ENCODE data around the gene RHOBTB3.

The RHOBTB3 gene

GRCh38 chr5:95770830-95771708, 39.9 kb downstream of the RHOBTB3 start:
- DNase-seq, result no peak

DNA sequence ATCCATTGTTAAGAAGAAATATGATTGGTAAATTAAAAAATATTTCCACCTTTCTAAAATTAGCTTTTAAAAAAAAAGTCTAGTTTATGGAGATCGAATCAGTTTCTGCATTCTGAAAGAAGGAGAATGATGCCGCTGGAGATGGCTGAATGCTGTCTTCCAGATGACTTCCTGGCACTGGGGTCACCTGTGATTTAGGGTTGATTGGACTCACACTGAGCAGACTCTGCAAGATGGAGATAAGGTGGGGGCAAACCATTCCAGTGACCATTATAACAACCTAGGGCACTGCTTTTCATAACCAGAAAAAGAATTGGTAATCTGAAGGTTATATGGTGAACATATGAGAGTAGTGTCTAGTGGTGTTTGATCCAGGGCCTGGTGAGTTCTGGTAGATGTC, 40.8 kb downstream of the RHOBTB3 start:
- DNase-seq, result no peak

DNA sequence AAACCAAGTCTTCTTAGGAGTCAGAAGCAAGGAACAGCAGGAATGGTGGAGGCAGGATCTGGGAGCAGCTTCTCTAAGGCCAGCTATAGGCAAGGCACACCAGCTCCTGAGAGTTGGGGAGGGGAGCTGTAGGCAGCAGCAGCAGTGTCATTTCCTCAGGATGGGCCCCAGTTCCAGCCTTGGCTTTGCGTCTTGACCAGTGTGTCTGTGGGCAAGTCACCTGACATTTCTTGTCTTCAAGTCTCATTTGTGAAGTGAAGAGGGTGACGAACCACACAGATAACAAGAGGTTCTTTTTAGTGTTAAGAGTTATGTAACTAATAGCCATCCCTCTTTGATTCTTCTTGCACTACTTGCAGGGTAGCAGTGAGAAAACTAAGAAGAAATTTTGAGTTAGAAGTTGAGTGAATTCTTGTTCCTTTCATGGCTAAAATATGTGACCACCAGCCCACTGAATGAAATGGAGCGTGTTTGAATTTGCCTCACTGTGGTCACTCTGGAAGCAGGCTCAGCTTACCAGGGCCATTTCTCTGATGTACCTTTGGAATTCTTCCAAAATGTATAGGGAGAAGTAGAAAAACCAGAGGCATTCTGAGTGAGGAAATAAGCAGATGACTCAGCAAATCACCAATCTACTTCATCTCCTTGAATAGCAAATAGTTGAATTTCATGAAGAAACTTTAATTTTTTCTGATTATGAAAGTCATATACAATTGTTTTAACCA, 42.4 kb downstream of the RHOBTB3 start:
- peak; percentile 38 for DNase-seq

DNA sequence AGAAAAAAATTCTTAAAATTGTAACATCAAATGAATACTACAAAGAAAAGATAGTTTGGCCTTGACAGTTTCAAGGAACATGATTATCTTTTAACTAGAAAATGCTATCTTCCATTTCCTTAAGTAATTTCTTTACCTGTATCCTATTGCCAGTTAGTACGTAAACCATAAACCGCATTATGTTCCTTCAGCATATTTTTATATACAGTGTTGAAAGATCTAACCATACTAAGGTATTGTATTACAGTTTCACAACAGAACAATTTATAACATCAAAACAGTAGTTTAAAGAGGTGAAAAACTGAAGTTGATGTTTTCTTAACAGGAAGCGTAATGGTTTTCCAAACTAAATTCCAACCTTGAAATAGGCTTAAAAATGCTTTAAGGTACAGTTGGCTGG, 46.3 kb downstream of the RHOBTB3 start:
- DNase-seq, result no peak

DNA sequence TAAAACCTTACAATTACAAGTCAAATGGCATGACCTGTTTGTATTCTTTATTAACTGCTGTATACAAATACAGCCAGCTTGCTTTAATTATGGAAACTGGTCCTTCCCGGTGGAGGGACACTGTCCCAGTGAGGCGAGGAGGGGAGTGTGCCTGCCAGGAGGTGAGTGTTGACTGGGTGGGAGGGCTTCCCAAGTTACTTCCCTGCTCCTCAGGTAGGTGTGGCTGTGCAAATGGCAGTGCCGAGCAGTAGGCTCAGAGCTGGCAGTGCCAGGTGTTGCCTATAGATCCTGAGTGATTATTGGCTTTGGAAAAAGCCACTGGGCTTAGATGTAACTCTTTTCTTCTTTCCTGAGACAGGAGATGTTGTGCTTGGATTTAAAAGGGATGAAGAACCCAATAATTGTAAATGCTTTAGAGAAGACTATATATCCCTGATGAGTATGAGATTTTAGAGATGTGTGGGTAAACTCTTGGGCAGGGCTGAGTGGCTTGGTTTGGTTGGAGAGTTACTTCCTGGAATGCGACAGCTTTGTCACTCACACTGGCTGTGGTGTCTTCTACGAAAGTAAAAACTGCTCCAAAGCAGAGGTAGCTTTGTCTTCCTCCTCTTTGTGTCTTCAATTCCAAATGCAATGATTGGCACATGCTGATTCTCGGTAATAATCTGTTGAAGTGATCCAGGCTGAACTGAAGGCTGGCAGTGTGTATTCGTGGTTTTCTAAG, 47.7 kb downstream of the RHOBTB3 start:
- DNase-seq, result no peak

GRCh38 chr5:95779611-95780010, 48.5 kb downstream of the RHOBTB3 start:
- peak; percentile 10 for DNase-seq

- no peak for DNase-seq
Measured at GRCh38 chr5:95780597-95780996, 49.5 kb downstream of the RHOBTB3 start.

GRCh38 chr5:95781101-95781583, 50.0 kb downstream of the RHOBTB3 start:
- DNase-seq, result peak; percentile 63

DNA sequence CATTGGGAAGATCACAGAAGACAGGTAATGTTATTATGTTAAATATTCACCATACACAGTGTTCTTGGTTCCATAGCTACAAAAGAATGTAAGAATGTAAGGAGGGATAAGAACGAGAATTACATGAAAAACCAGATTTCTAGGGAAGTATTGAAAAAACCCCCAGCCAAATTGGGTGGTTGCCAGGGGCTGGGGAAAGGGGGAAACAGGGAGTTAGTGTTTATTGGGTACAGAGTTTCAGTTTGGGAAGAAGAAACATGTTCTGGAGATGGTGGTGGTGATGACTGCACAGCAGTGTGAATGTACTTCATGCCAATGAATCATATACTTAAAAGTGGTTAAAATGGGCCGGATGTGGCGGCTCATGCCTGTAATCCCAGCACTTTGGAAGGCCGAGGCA, 51.0 kb downstream of the RHOBTB3 start:
- no peak for DNase-seq

- no peak for DNase-seq
Measured at GRCh38 chr5:95783661-95784060, 52.5 kb downstream of the RHOBTB3 start.

GRCh38 chr5:95784514-95785302, 53.6 kb downstream of the RHOBTB3 start:
- DNase-seq, result no peak

DNA sequence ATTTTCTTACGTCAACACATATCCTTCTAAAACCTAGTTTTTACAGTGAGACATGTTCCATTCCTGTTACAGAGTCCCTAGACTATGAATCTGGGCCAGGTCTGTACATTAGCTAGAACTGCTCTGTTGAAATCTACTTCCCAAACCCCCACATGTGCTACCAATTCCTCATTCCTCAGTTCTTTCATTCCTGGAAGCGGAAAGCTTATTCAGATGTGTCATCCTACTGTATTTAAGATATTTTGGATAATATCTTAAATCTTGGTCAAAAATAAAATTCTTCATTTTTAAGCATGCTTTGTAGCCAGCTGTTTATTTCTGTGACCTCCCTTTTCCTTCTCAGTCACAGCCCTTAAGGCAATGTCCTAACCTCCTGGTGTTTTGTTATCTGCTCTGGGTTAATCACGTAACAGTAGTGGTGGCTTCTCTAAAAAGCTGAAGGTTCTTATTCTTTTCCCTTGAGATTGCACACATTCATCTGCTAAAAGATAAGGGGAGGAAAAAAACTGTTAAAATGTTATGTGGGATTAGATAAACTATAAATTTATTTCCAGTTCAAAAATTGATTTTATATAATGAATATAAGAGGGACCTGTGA, 55.8 kb downstream of the RHOBTB3 start:
- no peak for DNase-seq

- DNase-seq, result no peak
Measured at GRCh38 chr5:95788493-95788892, 57.4 kb downstream of the RHOBTB3 start.

- no peak for DNase-seq
Measured at GRCh38 chr5:95791751-95792150, 60.6 kb downstream of the RHOBTB3 start.

DNA sequence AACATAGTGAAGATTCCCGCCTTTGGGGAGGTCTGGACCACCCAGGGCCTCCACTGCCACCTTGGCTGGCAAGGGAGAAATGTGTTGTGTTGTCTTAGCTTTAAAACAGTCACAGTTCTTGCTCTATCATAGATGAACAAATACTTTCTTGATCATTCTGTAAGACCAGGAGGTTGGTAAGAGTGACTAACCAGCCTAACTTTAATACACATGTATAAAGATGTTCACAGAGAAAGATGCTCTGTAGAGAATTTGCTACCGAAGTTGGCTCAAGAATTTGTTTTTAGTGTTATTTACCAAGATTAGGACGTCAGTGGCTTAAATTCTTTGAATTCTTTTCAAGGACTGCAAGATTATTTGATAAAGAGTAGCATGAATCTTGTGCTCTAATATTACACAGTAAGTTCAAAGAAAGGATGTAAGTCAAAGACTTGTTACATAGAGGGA, 63.0 kb downstream of the RHOBTB3 start:
- DNase-seq, result peak; percentile 37

DNA sequence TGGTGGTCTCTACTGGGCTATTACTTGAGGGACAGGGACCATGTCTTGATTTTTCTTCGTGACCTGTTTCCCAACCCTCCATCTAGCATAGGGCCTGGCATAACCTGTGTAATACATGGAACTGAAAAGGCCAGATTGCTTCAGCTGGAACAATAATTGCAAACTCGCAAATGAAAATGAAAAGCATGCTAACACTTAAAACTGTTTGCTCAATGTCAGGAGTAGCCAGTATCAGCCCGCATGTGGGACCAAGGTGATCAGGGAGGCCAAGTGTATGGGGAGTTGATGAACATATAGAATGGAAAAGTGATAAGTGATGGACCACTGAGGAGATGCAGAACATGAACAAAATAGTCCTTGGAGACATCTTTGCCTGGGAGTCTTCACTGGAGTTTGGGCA, 66.2 kb downstream of the RHOBTB3 start:
- DNase-seq, result no peak

DNA sequence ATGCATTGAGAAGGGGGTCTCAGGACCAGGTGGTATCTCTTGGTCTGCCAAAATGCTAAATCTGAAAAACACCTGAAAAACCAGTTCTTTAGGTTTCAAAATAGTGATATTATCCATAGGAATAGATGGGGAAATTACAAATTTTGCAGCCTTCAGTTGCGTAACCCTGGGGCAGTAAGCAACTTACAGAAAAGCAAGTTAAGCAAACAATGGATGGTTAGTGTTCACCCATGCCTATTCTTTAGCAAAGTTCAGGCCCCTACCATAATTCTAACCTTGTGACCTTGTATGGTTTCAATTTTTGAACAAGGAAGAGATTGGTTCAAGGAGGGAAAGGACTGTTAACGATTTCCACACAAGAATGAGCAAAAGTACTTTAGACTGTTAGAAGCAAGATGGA, 66.9 kb downstream of the RHOBTB3 start:
- DNase-seq, result no peak

DNA sequence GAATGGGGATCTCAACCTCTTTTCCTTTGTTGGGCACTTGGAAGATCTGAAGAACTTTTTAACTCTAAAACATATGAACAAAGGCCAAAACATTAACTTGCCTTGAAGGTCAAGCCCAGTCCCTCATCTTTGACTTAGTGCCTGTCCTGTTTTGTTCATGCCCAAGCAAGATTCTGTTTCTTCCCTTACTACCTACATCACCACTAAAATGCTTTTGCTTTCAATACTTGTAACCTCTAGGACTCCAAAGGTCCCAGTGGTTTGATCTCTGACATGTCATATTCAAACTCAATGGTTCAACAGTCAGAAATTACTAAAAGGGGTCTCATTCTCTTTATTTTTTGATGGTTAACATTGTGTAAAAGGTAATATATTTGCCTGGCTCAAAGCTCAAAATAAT, 67.4 kb downstream of the RHOBTB3 start:
- DNase-seq, result no peak

DNA sequence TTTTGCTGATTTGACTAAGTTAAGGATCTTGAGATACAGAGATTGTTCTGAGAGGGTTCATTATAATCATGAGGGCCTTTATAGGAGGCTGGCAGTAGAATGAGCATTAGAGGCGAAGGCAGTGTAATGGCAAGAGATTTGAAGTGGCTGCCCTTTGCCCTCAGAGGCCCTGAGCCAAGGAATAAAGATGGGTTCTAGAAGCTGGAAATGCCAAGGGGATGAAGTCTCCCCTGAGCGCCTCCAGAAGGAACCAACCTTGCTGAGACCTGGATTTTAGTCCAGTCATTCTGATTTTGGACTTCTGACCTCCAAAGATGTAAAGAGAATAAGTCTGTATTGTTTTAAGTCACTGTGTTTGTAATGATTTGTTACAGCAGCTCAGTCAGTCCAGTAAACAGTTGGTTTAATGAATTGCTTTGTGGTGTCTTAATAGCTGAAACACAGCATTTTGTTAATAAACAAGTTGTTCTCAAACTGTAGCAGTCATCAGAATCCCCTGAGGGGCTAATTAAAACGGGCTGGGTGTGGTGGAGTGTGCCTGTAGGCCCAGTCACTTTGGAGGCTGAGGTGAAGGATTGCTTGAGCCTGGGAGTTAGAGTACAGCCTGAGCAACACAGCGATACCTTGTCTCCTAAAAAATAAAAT, 68.2 kb downstream of the RHOBTB3 start:
- no peak for DNase-seq

DNA sequence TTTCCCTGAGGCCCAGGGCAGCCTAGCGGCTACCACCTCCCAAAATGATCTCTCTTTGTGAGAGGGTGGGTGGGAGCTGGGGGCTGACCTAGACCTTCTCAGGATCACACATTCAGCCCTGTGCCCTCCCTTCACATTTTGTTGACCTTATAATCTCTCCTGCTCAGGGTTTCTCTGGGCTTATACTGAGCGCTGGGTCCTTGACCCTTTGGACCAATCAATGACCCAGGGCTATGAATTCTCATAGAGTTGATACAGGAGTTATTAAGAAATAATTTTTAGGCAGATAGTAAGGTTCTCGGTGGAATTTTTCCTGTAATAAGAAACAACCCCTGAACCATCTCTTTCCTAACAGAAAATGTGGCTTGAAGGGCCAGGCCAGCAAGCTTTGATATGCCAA, 69.4 kb downstream of the RHOBTB3 start:
- DNase-seq, result no peak

- DNase-seq, result no peak
Measured at GRCh38 chr5:95801532-95801931, 70.4 kb downstream of the RHOBTB3 start.

- no peak for DNase-seq
Measured at GRCh38 chr5:95801961-95802360, 70.8 kb downstream of the RHOBTB3 start.
